ENCODE data around the gene RUVBL1. TPM values are rescaled to one million over a fixed set of nuclear protein-coding genes. Genes with fewer than 3 reads are reported as not detected.

The RUVBL1 gene
- total RNA-seq, 1 experiment from 2014 or later, result 110 TPM

DNA sequence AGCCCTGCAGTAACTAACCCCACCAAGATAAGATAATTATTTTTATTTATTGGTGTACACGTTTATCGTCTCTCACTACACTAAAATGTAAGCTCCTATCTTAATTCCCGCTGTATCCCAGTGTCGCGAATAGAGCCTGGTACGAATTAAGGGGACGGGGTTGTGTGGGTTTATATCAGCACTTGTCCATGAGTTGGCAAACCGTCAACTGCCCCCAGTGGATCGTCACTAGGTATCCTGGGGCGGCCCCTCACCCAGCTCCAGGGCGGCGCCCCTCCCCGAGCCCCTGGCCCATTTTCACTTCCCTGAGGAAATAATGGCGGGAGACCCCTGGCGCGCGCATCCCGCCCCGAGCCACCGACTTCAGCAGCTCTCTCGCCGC, 465 bp downstream of the RUVBL1 start:
- Histone ChIP-seq H3K9me3 (ENCODE audit: low read length) (no peaks in the 10 kb centered on the region), H3K4me1 (ENCODE audit: low read length) (peaks cover 29% of the 10 kb centered on the region), H4K20me1 (ENCODE audit: insufficient read depth, low read depth, low read length) (no peaks in the 10 kb centered on the region), H3K36me3 (ENCODE audit: insufficient read depth, low read length) (peaks cover 26% of the 10 kb centered on the region), H3K4me3 (ENCODE audit: low read length) (peak overlapping the region; percentile 93), H3K9ac (ENCODE audit: low read length) (peak overlapping the region; percentile 97), H3K27me3 (ENCODE audit: low read length) (no peaks in the 10 kb centered on the region), H3K79me2 (ENCODE audit: low read length) (peaks cover 49% of the 10 kb centered on the region), H3K9me2 (replicated peaks; ENCODE audit: insufficient read depth, low read length) (no peaks in the 10 kb centered on the region), H2AFZ (ENCODE audit: low read length) (no peak overlapping the region), H3K27ac (ENCODE audit: low read length) (peak overlapping the region; percentile 82), H3K4me2 (ENCODE audit: low read depth, low read length, poor library complexity, severe bottlenecking) (peak overlapping the region; percentile 76)
- DNase-seq, result no peak

DNA sequence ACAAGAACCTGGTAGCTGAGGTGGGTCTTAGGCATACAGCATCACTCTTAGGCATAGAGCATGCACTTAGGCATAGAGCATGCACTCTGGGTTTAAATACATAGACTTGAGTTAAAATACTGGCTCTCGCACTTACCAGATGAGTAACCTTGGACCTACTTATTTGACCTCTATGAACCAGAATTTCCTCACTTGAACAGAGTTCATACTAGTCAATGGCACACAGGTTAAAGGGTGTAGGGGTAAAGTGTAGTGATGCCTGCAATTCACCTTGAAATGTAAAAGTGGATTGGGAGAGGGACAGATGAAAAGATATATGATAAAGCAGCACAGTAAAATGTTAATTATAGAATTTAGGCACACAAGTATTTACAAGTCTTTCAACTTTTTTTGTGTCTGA, 1.6 kb downstream of the RUVBL1 start:
- no peak overlapping the region for H2AFZ ChIP-seq (ENCODE audit: low read length)
- no peaks in the 10 kb centered on the region for H3K27me3 ChIP-seq (ENCODE audit: low read length)
- H4K20me1 ChIP-seq (ENCODE audit: insufficient read depth, low read depth, low read length), result no peaks in the 10 kb centered on the region; the same call in 1 of the 2 replicates
- DNase-seq, result no peak
- H3K4me3 ChIP-seq (ENCODE audit: low read length), result peak overlapping the region; percentile 93
- no peaks in the 10 kb centered on the region for H3K9me2 ChIP-seq (replicated peaks; ENCODE audit: insufficient read depth, low read length)
- peak overlapping the region; percentile 97; the same call in 1 of the 2 replicates for H3K9ac ChIP-seq (ENCODE audit: low read length)
- H3K79me2 ChIP-seq (ENCODE audit: low read length), result peaks cover 60% of the 10 kb centered on the region
- peak overlapping the region; percentile 82 for H3K27ac ChIP-seq (ENCODE audit: low read length)
- peak overlapping the region; percentile 76 for H3K4me2 ChIP-seq (ENCODE audit: low read depth, low read length, poor library complexity, severe bottlenecking)
- peaks cover 36% of the 10 kb centered on the region for H3K36me3 ChIP-seq (ENCODE audit: insufficient read depth, low read length)
- no peaks in the 10 kb centered on the region for H3K9me3 ChIP-seq (ENCODE audit: low read length)
- peaks cover 40% of the 10 kb centered on the region for H3K4me1 ChIP-seq (ENCODE audit: low read length)

DNA sequence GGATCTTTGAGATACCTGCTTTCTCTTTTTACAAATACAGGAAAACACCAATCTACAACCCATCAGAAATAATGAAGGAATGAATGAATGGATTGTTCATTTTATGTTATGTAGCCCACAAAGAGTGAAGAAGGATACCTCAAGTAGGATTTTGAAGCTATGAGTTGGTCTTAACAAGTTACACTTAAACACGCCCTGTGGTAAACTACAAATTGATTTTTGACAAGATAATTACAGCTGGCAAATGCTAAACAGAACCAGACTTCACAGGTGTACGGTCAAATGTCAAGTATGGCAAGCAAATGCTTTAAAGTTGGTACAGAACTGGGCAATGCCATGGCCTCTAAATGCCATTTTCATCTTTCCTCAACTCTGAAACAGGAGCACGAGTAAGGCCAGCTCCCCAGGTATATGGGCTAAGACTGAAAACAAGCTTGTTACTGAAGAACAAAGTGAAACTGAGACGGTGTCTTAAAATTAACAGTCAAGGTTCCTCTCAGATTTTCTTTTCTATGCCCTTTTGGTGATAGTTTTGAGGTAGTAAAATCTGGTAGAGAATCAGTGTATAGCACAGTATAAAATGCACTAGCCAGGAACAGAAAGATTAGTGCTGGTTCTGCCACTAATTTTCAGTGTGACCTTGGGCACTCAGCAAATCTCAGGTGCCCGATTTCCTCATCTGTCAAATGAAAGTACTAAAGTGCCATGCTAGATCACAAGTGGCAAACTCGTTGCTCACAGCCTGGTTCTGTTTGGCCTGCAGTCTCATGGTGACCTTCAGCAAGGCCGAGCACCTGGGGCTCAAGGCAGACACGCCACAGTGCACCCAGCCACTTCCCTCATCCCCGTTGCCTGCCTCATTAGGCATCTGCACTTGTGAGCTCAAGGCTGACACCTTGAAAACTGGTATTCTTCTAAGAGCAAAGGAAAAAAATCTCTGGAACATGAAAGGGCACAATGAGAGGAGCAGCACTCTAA, 9.5 kb downstream of the RUVBL1 start:
- H3K79me2 ChIP-seq (ENCODE audit: low read length), result peaks cover 93% of the 10 kb centered on the region
- H3K4me3 ChIP-seq (ENCODE audit: low read length), result peak overlapping the region; percentile 45; the same call in 1 of the 2 replicates
- H4K20me1 ChIP-seq (ENCODE audit: insufficient read depth, low read depth, low read length), result peaks cover 18% of the 10 kb centered on the region; the same call in 1 of the 2 replicates
- H3K27me3 ChIP-seq (ENCODE audit: low read length), result no peaks in the 10 kb centered on the region
- peaks cover 59% of the 10 kb centered on the region for H3K36me3 ChIP-seq (ENCODE audit: insufficient read depth, low read length)
- H3K4me1 ChIP-seq (ENCODE audit: low read length), result peaks cover 57% of the 10 kb centered on the region
- DNase-seq, result peak; percentile 80
- H3K9me2 ChIP-seq (replicated peaks; ENCODE audit: insufficient read depth, low read length), result no peaks in the 10 kb centered on the region
- no peaks in the 10 kb centered on the region for H3K9me3 ChIP-seq (ENCODE audit: low read length)
- H3K4me2 ChIP-seq (ENCODE audit: low read depth, low read length, poor library complexity, severe bottlenecking), result peak overlapping the region; percentile 68
- H2AFZ ChIP-seq (ENCODE audit: low read length), result no peak overlapping the region
- peak overlapping the region; percentile 90 for H3K27ac ChIP-seq (ENCODE audit: low read length)
- H3K9ac ChIP-seq (ENCODE audit: low read length), result peak overlapping the region; percentile 54

DNA sequence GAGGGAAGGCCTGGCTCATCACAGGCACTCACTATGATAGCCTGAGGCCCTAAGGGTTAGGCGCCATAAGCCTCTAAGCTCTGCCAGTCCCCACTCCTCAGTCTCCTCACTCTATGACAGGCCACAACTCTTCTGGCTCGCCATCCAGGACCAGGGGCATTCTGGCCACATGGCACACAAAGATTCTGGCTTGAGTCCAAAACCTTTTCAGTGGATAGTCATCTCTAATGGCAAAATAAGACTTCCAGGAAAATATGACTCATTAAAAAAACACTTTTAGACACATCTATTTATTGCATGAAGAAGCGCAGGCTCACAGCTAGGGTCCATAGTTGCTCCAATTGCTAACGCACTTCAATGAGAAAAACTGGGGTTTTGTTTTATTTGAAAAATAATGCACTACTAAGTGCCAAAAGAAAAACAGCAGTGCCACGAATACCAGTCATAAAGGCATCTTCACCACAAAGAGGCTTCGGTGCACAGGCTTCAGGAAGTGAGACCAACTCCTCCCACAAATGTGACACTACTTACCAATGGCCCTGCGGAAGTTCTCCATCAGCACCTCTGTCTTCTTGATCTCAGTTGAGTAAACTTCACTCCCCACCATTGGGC, 11.1 kb downstream of the RUVBL1 start:
- Histone ChIP-seq H3K4me2 (ENCODE audit: low read depth, low read length, poor library complexity, severe bottlenecking) (no peak overlapping the region), H3K79me2 (ENCODE audit: low read length) (peaks cover 93% of the 10 kb centered on the region)

DNA sequence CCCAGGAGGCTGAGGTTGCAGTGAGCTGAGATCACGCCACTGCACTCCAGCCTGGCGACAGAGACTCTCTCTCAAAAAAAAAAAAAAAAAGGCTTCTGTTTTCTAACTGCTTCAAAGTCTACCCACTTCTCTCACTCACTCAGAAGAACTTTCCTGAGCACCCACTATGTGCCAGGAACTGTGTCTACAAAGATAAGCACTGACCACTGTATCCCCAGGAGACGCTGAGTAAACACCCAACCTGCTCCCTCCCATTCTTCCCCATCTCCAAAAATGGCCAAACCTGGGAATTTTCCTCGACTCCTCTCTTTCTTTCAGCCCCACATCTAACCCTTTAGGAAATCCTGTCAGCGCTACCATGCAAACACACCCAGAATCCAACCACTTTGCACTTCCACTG, 12.5 kb downstream of the RUVBL1 start:
- Histone ChIP-seq H3K79me2 (ENCODE audit: low read length) (peaks cover 93% of the 10 kb centered on the region), H3K27ac (ENCODE audit: low read length) (no peak overlapping the region), H3K9me3 (ENCODE audit: low read length) (no peaks in the 10 kb centered on the region), H3K9me2 (replicated peaks; ENCODE audit: insufficient read depth, low read length) (no peaks in the 10 kb centered on the region), H3K9ac (ENCODE audit: low read length) (no peak overlapping the region), H3K36me3 (ENCODE audit: insufficient read depth, low read length) (peaks cover 71% of the 10 kb centered on the region), H4K20me1 (ENCODE audit: insufficient read depth, low read depth, low read length) (peaks cover 33% of the 10 kb centered on the region; the same call in 1 of the 2 replicates), H3K27me3 (ENCODE audit: low read length) (no peaks in the 10 kb centered on the region), H3K4me3 (ENCODE audit: low read length) (no peak overlapping the region), H3K4me2 (ENCODE audit: low read depth, low read length, poor library complexity, severe bottlenecking) (no peak overlapping the region), H2AFZ (ENCODE audit: low read length) (no peak overlapping the region), H3K4me1 (ENCODE audit: low read length) (peaks cover 31% of the 10 kb centered on the region)
- no peak for DNase-seq

More for the DNA sequence above, 11.1 kb downstream of the RUVBL1 start:
- Histone ChIP-seq H2AFZ (ENCODE audit: low read length) (no peak overlapping the region), H3K4me3 (ENCODE audit: low read length) (no peak overlapping the region), H3K9ac (ENCODE audit: low read length) (no peak overlapping the region), H4K20me1 (ENCODE audit: insufficient read depth, low read depth, low read length) (peaks cover 22% of the 10 kb centered on the region; the same call in 1 of the 2 replicates), H3K27ac (ENCODE audit: low read length) (no peak overlapping the region), H3K9me2 (replicated peaks; ENCODE audit: insufficient read depth, low read length) (no peaks in the 10 kb centered on the region), H3K9me3 (ENCODE audit: low read length) (no peaks in the 10 kb centered on the region), H3K4me1 (ENCODE audit: low read length) (peaks cover 44% of the 10 kb centered on the region), H3K27me3 (ENCODE audit: low read length) (no peaks in the 10 kb centered on the region), H3K36me3 (ENCODE audit: insufficient read depth, low read length) (peaks cover 62% of the 10 kb centered on the region)
- DNase-seq, result no peak

DNA sequence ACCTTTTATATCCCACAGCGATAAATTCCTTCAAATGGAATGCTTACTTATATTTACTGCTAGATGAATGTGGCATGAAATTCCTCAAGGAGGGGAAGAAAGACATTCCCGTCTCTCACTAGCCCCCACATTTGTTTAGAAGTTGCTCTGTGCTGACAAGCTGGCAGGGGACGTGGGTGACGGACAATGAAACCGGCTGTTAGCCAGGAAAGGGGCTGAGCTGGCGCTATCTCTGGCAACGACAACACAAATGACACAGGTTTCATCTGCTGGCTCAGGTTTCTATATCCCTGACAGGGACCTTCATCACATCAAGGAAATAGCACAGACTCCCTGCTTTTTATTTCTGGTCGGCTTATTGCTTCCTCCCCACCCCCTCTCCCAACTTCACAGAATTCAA, 15.8 kb downstream of the RUVBL1 start:
- Histone ChIP-seq H3K4me1 (ENCODE audit: low read length) (no peaks in the 10 kb centered on the region), H3K4me3 (ENCODE audit: low read length) (no peak overlapping the region), H3K4me2 (ENCODE audit: low read depth, low read length, poor library complexity, severe bottlenecking) (no peak overlapping the region), H2AFZ (ENCODE audit: low read length) (no peak overlapping the region), H3K9ac (ENCODE audit: low read length) (no peak overlapping the region), H3K9me3 (ENCODE audit: low read length) (no peaks in the 10 kb centered on the region), H3K27me3 (ENCODE audit: low read length) (no peaks in the 10 kb centered on the region), H3K9me2 (replicated peaks; ENCODE audit: insufficient read depth, low read length) (no peaks in the 10 kb centered on the region), H3K27ac (ENCODE audit: low read length) (no peak overlapping the region), H3K36me3 (ENCODE audit: insufficient read depth, low read length) (peaks cover 75% of the 10 kb centered on the region), H3K79me2 (ENCODE audit: low read length) (peaks cover 92% of the 10 kb centered on the region), H4K20me1 (ENCODE audit: insufficient read depth, low read depth, low read length) (peaks cover 35% of the 10 kb centered on the region; the same call in 1 of the 2 replicates)
- DNase-seq, result no peak

DNA sequence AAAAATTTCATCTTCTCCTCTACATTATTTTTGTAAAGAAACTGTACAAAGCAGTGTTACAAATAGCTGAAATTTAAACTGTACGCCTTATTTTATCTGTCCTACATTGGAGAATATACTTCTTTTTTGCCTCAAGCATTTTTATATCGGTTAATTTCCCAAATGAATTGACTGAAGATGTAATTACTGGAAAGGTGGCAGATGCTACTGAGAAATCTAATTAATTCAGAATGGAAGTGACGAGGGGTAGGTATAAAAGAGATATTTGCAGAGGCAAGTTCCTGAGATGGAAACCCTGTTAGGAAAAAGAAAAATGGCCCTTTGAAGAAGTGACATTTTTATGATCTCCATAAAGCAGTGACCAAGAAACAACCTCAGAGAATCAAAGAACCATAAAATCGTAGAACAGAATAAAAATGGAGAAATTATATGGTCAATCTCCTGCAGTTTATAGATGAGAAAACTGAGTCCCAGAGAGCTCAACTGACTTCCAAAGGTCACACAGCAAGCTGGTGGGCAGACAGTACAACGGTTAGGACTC, 20.4 kb downstream of the RUVBL1 start:
- peaks cover 17% of the 10 kb centered on the region for H3K4me1 ChIP-seq (ENCODE audit: low read length)
- peaks cover 86% of the 10 kb centered on the region for H3K36me3 ChIP-seq (ENCODE audit: insufficient read depth, low read length)
- peaks cover 85% of the 10 kb centered on the region for H3K79me2 ChIP-seq (ENCODE audit: low read length)

DNA sequence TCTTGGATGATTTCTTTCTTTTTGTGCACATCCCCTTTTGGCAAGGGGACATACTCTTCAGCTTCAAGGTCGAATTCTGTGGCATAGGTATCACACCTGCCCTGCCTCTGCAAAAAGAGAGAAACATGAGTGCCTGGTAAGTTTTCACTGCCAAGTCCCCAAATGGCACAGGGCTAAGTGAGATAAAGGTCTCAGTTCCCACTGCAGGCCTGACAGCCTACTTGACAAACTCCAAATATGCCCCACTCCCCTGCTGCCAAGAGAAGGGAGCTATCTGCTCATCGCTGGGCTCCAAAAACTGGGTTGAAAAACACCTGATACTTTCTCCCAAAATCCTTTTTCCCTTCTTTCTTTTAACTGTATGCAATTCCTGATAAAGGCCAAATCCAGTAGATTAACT, 23.0 kb downstream of the RUVBL1 start:
- Histone ChIP-seq H3K27me3 (ENCODE audit: low read length) (no peaks in the 10 kb centered on the region), H3K4me3 (ENCODE audit: low read length) (no peak overlapping the region), H3K79me2 (ENCODE audit: low read length) (peaks cover 64% of the 10 kb centered on the region), H3K4me2 (ENCODE audit: low read depth, low read length, poor library complexity, severe bottlenecking) (no peak overlapping the region), H3K4me1 (ENCODE audit: low read length) (peaks cover 43% of the 10 kb centered on the region), H3K36me3 (ENCODE audit: insufficient read depth, low read length) (peaks cover 82% of the 10 kb centered on the region), H2AFZ (ENCODE audit: low read length) (no peak overlapping the region), H3K9ac (ENCODE audit: low read length) (no peak overlapping the region), H3K27ac (ENCODE audit: low read length) (no peak overlapping the region), H4K20me1 (ENCODE audit: insufficient read depth, low read depth, low read length) (peaks cover 29% of the 10 kb centered on the region; the same call in 1 of the 2 replicates), H3K9me3 (ENCODE audit: low read length) (no peaks in the 10 kb centered on the region), H3K9me2 (replicated peaks; ENCODE audit: insufficient read depth, low read length) (no peaks in the 10 kb centered on the region)
- DNase-seq, result no peak

More for the DNA sequence above, 20.4 kb downstream of the RUVBL1 start:
- no peak overlapping the region for H3K4me3 ChIP-seq (ENCODE audit: low read length)
- DNase-seq, result no peak
- H3K9ac ChIP-seq (ENCODE audit: low read length), result no peak overlapping the region
- H3K4me2 ChIP-seq (ENCODE audit: low read depth, low read length, poor library complexity, severe bottlenecking), result no peak overlapping the region
- H3K27ac ChIP-seq (ENCODE audit: low read length), result no peak overlapping the region
- no peaks in the 10 kb centered on the region for H3K27me3 ChIP-seq (ENCODE audit: low read length)
- no peak overlapping the region for H2AFZ ChIP-seq (ENCODE audit: low read length)
- H3K9me2 ChIP-seq (replicated peaks; ENCODE audit: insufficient read depth, low read length), result no peaks in the 10 kb centered on the region
- peaks cover 37% of the 10 kb centered on the region; the same call in 1 of the 2 replicates for H4K20me1 ChIP-seq (ENCODE audit: insufficient read depth, low read depth, low read length)
- no peaks in the 10 kb centered on the region for H3K9me3 ChIP-seq (ENCODE audit: low read length)
